GM10266 (cell line): ENCODE data around the gene NSD2.

Source experiments
- DNase-seq: peaks from one replicate; pipeline ENCODE4 v3.0.0; 2012; ENCODE audit errors: extremely low spot score
- TF ChIP-seq, protein P1 (sequence below): IDR thresholded peaks from 2 replicates; pipeline ENCODE4 v1.5.1; 2012; ENCODE audit warnings: mild to moderate bottlenecking, low read depth; ENCODE audit not compliant: control insufficient read depth, insufficient read depth; ENCODE audit errors: missing control alignments

The NSD2 gene

DNA sequence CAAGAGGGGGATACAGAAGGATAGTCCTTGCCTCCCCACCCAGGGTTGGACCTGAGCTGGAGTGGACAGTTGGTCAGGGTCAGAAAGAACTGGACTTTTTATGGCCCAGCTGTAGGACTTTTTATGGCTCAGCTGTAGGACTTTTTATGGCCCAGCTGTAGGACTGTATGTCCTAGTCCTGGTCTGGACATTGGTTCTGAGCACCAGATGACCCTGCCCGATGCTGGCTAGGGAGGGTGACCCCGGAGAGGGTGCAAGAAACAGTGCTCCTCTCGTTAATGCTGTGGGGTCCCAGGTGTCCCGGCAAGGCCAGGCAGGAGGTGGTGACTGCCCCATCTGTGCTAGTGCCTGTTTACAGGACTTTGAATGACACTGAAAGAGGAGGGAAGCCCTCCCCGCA lies 13.3 kb upstream of the NSD2 start:
- DNase-seq = no peak
- TF ChIP-seq, protein P1, sequence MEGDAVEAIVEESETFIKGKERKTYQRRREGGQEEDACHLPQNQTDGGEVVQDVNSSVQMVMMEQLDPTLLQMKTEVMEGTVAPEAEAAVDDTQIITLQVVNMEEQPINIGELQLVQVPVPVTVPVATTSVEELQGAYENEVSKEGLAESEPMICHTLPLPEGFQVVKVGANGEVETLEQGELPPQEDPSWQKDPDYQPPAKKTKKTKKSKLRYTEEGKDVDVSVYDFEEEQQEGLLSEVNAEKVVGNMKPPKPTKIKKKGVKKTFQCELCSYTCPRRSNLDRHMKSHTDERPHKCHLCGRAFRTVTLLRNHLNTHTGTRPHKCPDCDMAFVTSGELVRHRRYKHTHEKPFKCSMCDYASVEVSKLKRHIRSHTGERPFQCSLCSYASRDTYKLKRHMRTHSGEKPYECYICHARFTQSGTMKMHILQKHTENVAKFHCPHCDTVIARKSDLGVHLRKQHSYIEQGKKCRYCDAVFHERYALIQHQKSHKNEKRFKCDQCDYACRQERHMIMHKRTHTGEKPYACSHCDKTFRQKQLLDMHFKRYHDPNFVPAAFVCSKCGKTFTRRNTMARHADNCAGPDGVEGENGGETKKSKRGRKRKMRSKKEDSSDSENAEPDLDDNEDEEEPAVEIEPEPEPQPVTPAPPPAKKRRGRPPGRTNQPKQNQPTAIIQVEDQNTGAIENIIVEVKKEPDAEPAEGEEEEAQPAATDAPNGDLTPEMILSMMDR = no peak

DNA sequence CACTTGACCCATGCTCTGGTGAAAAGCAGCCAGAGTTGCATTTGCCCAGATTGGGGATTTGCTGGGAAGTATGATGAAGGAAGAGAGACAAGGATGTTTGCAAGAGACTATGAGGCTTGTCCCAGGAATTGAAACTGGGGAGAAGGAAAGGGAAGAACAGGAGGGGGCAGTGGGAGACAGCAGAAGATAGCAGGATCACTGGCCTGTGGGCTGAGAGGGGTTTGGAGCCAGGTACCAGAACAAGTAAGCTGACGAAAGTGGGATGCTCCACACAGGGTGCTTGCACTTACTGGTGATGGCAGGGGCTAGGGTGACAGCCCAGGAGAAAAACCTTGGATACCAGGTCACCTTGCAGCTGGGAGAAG lies 11.8 kb upstream of the NSD2 start:
- no peak for DNase-seq
- TF ChIP-seq, protein P1 = no peak

DNA sequence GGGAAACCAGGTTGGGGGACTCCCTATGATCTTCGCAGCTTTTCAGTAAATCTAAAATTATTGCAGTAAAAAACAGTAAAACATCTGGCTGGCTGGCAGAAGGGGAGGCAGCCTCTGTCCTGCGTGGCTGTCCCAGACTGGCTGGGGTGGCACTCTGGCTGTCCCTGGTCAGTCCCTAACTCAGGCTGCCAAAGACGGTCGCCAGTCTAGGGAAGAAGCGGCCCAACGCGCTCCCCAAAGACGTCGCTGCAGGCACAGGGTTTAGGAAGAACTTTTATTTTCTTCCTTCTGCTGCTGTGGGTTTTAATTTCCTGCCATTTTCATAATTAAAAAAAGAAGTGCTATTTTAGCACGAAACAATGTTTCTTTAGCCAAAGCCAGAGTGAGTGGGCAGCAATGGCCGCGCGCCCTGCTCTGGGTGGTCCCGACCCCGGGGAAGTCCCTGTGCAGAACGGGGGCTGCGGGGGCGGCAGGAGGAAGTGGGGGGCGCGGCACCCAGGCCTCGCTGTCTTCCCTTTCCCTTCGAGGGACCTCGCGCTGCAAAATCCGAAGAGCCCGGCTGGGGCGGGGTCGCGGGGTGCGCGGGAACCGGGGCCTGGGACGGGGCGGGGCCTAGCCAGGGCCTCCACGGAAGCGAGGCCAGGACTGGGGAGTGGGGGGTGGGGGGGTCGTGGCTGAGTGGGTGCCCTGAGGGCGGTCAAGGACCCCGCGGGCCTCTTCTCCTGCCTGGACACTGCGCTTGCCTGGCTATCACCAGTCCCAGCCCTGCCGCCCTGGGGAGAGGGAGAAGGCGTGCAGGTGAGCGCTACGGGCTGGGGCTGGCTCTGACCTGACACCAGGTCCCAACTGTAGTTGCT lies 8.9 kb upstream of the NSD2 start:
- TF ChIP-seq, protein P1 = no peak
- DNase-seq = no peak

DNA sequence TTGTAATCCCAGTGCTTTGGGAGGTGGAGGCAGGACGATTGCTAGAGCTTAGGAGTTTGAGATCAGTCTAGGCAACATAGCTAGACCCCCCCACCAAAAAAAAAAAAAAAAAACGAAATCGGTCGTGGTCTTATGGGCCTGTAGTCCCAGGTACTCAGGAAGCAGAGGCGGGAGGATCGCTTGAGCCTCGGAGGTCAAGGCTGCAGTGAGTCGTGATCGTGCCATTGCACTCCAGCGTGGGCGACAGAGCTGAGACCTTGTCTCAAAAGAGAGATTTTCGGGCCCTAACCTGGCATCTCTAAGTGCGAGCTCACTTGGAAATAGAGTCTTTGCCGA lies 8.3 kb upstream of the NSD2 start:
- TF ChIP-seq, protein P1 = no peak
- DNase-seq = no peak

DNA sequence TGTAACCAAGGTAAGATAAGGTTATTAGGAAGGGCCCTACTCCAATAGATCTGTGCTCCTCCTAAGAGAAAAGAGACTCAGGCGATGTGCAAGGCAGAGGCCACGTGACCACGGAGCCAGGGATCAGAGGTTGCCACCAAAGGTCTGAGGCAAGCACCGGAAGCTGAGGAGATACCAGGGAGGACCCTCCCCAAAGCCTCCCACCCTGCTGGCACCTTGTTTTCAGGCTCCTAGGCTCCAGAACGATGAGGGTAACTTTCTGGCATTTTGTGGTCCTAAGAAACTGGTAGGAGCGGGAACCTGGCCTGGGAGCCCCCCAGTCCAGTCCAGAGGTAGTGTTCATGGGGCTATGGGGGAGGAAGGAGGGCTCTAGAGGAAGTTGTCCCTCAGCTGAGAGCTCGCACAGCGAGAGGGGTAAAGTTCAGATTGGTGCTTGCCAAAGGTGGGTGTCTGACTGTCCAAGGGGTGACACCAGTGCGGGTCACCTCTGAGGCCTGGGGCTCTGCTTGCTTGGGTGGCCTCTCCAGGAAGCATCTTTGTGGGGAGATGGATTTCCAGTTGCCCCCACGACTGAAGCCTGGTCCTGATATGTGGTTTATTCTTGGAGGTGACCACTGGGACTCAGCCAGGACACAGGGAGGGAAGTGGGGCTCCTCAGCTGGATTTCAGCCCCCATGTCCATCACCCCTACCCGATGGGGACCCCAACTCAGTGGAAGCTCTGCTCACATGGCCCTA lies 7.7 kb upstream of the NSD2 start:
- TF ChIP-seq, protein P1 = no peak

DNA sequence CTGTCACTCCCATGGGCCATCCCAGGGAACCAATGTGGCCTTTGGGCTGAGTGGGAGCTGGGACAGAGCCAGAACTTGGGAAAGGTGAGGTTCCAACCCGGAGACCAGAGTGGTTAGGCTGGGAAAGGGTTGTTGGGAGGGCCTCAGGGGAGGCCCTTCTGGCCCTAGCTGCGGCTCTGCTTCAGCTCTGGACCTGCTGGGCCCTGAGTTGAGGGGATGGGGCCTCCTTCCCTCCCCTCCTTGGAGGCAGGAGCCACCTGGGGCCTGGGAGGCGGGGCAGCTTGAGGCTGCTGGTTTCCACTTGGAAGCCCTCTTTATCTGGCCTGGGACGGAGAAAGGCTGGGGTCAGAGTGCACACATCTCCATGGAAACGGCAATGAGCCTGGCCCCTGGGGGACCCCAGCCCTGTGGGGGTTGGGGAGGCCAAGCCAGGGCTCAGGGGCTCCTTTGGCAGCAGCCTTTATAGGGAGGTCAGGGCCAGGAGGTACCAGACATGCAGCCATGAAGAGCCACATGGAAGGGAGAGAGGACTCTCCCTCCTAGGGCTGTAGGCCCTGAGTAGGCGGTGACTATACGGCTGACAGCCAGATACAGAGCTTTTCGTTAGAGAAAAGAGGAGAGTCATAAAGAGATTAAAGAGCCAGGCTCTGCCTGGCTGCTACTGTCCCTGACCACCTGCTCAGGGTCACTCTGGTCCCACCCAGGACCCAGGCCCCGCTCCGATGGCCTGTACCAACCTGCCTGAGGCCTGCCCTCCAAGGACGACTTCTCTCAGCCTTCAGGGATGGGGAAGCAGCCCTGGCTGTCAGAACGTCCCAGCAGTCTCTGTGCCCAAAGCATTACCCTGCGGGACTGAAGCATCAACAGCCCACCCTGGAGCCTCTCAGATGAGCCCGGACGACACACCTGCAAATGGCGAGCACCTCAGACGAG lies 6.9 kb upstream of the NSD2 start:
- TF ChIP-seq, protein P1 = no peak
- no peak for DNase-seq

More for the DNA sequence above, 7.7 kb upstream of the NSD2 start:
- DNase-seq = no peak
